HG03520 (cell line): Measurements from ENCODE around the gene PJA2.
"Not testable (repeated sequence)": the region's sequence is repeated elsewhere in the genome, so short reads cannot be mapped to it uniquely, and the experiment has no call there.

Source experiments
- ATAC-seq: cut with Tn5 transposase; IDR thresholded peaks from one replicate; pipeline ENCODE4 v1.9.1; 2021; ENCODE audit warnings: mild to moderate bottlenecking, moderate library complexity; ENCODE audit not compliant: unreplicated experiment

Gene PJA2

DNA sequence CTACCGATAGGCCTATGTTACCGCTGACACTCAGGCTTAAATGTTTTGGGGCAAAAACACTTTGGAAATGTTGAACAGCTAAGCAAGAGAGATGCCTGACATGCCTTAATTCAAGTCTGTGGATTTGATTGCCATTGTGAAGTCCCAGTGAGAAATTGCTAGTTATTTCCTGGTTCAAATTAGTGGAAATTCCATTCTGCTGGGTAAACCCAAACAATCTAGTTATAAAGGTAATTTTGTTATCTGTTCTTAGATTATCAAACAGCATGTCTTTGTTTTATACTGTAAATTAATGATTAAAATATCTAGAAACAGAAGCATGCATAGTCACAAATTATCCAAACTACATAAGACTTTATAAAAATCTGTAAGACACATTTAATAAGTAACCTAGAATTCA lies 96.6 kb downstream of the PJA2 start:
- ATAC-seq, result no peak

- ATAC-seq, result no peak
Measured at GRCh38 chr5:109312695-109313094, 97.1 kb downstream of the PJA2 start.

DNA sequence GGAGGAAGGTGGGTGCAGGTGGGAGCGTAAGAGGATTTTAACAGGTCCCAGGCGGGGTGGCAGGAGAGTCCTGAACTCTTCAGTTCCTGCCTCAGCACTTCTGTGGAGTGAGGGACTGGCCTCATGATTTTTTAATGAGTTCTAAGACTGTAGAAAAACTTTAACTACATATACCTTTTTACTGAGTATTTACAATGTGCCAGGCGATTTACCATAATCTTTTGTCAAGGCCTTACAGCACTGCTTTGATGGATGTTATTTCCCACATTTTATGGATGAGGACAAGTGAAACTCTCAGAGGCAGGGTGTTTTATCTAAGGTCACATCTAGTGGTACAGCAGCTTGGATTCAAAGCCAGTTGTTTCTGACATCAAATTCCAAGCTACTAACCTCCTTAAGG lies 99.5 kb downstream of the PJA2 start:
- no peak for ATAC-seq

GRCh38 chr5:109309326-109310063 lies 100.3 kb downstream of the PJA2 start:
- ATAC-seq, result no peak

DNA sequence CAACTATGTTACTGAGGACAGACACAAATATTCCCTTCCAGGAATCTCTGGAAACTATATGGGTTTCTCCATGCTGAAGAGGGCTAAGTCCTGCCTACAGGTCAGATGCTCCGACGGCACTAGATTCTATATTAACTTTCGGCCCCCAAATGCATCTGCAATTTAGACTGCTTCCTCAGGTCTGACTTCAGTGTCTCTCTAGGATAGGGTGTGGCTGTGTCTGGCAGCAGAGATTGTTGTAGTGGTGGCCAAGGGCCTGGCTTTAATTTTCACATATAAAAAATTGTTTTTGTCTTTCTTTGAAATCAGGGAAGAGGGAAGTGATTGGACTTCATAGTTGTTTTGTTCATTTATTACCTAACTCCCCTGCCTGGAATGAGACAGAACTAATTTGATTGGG lies 101.8 kb downstream of the PJA2 start:
- ATAC-seq, result no peak

DNA sequence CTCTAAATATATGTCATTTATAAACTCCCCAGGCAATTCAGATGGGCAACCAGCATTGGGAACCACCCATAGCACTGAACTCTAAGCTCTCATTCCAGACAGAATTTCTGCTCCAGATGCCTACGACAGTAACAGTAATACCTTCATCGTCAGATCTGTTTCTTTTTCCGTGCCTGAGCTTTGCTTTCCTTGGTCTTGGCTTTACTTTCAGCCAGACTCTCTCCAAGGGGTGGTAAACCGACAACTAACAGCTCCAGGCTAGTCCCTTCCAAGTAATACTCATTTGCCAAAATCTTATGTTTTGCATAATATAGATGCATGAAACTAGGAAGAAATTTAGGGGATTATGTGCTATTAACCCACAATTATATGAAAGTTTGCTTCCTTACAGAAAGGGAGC lies 102.3 kb downstream of the PJA2 start:
- no peak for ATAC-seq

GRCh38 chr5:109305352-109305751 lies 104.4 kb downstream of the PJA2 start:
- ATAC-seq, result no peak

DNA sequence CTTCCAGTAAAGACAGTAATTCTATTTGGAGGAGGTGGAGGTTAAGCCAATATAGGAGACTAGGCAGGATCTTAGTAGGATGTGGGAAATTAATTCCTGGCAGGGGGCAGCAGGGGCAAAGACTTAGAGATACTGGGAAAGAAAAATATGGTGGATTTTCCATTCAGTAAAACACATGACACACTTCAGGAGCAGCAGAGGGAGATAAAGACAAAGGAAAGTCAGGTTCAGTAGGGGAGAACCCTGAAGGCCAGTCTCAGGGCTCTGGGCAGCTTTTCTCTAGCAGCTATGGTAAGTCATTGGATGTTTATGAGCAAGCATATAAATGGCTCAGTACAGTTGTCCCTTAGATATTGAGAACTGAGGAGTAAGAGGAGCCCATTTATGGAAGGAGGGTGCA lies 105.5 kb downstream of the PJA2 start:
- no peak for ATAC-seq

DNA sequence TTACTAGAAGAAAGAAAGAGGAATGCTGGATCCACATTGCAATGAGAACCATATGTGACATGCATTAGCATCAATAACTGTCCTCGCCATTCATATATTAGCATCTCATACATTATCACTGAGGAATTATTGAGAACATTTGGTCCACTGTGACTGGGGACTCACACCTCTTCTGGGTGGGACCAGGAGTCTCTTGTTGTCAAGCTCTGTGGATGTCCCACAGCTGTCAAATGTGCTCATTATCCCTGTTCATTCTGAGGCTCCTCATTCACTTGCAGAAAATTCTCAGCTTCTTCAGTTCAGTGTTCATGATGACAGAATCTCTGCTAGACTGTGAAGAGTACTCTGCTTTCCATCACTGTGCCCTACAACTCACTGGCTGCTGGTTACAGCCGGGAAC lies 109.4 kb downstream of the PJA2 start:
- ATAC-seq, result no peak

- ATAC-seq, result no peak
Measured at GRCh38 chr5:109299557-109299956, 110.2 kb downstream of the PJA2 start.

DNA sequence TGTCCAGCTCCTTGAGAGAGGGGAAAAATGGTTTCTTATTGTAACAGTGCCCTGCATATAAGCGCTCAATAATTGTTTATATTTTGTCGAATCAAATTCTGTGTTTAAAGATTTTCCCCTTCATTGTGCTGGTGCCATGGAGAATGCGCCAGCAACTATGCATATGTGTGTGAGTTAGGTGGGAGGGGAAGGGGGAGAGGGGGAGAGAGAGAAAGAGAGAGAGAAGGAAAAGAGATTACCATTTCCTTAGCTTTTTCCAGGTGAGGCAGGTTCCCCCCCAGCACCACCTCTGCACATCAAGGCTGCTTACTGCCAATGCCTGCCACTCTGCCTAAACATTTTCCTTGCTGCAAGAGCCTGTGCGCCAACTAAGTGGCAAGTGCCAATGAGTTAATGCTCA lies 111.0 kb downstream of the PJA2 start:
- no peak for ATAC-seq

GRCh38 chr5:109297900-109298299 lies 111.9 kb downstream of the PJA2 start:
- no peak for ATAC-seq

DNA sequence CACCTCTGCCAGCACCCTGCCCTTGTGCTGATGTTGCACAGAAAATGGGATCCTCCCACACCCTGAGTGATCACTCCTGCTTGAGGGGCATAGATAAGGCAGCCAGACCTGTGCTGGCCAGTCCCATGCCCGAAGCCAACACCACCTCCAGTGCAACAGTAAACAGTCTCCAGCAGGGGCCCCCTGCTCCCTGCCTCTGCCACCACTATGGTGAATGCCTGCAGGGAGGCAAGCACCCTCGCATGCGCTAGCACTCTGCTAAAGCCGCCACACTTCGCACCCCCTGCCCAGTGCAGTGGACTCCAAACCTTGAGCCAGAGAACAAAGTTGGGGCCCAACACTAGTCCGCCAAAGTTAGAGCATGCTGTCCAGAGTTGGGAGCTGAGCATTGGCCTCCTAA lies 118.7 kb downstream of the PJA2 start:
- no peak for ATAC-seq

DNA sequence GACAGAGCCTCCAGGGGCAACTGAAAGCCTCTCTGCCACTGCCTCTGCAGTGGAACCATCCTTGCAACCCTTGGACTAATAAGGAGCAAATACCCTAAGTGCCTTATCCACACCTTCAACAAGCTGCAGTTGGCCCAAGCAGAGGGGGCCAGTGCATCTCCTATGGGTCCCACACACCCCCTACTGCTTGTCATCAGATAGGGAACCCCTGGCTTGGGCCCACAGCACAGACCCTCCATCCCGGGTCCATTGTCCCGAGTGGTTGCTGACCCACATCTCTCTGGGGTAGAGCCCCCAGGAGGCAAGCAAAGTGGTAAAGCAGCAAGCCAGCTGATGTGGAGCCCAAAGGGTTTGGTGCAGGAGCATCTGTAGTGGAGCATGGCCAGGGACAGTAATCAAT lies 119.5 kb downstream of the PJA2 start:
- no peak for ATAC-seq

- not testable (repeated sequence) for ATAC-seq
Measured at GRCh38 chr5:109286628-109287027, 123.1 kb downstream of the PJA2 start.
